Calu3 (cell line): ENCODE results near the gene REST. TPM values are rescaled to one million over a fixed set of nuclear protein-coding genes. Genes with fewer than 3 reads are reported as not detected.

Experiments
- BruUV-seq: library from RNA; stranded (reverse); fragments of 400-500 nt; replicated peaks from 2 replicates; lab custom pipeline; 2021; lab: Mats Ljungman, UMichigan
- CTCF ChIA-PET: fragments of 300-600 bp; sonication (Branson Sonifier 250); formaldehyde crosslinking; loops from one replicate; lab custom pipeline; 2022; ENCODE audit warnings: antibody characterized with exemption; lab: Charles Lee
- DNase-seq: peaks from one replicate; pipeline ENCODE4 v3.0.0; 2022
- H3K27ac Mint-ChIP-seq: one replicate; pipeline ENCODE4 v1.8.0; 2022; ENCODE audit warnings: mixed read lengths; ENCODE audit not compliant: unreplicated experiment
- H3K27me3 Mint-ChIP-seq: one replicate; pipeline ENCODE4 v1.8.0; 2022; ENCODE audit warnings: mixed read lengths; ENCODE audit not compliant: unreplicated experiment
- H3K36me3 Mint-ChIP-seq: one replicate; pipeline ENCODE4 v1.8.0; 2022; ENCODE audit warnings: mild to moderate bottlenecking, moderate library complexity, mixed read lengths; ENCODE audit not compliant: insufficient read depth, unreplicated experiment
- H3K4me1 Mint-ChIP-seq: one replicate; pipeline ENCODE4 v1.8.0; 2022; ENCODE audit warnings: mild to moderate bottlenecking, low read depth, mixed read lengths; ENCODE audit not compliant: unreplicated experiment
- H3K4me3 Mint-ChIP-seq: one replicate; pipeline ENCODE4 v1.8.0; 2022; ENCODE audit warnings: mild to moderate bottlenecking, low read depth, moderate library complexity, mixed read lengths; ENCODE audit not compliant: unreplicated experiment
- H3K9me3 Mint-ChIP-seq: one replicate; pipeline ENCODE4 v1.8.0; 2022; ENCODE audit warnings: low read depth, mixed read lengths; ENCODE audit not compliant: unreplicated experiment
- intact Hi-C: fragments of 100-400 bp; cut with micrococcal nuclease; formaldehyde crosslinking; loops from one replicate; pipeline ENCODE4 v1.10.0; 2022; ENCODE audit not compliant: unreplicated experiment
- total RNA-seq: library from RNA; stranded (reverse); gene quantifications from 2 replicates; pipeline ENCODE4 v1.2.3, GENCODE V29; 2022
- TF ChIP-seq, protein P1 (sequence below): fragments of 200-600 bp; IDR thresholded peaks from one replicate; pipeline ENCODE4 v1.8.0; 2022; ENCODE audit warnings: antibody characterized with exemption; ENCODE audit not compliant: unreplicated experiment

Gene REST
- total RNA-seq, 1 experiment from 2014 or later, result 29.6 TPM

GRCh38 chr4:56961107-56961500 lies 53.4 kb downstream of the REST start:
- no peak overlapping the region for H3K4me3 Mint-ChIP-seq
- intact Hi-C loops, result no loop called here
- peaks cover 18% of the 10 kb centered on the region for H3K36me3 Mint-ChIP-seq
- TF ChIP-seq, protein P1, sequence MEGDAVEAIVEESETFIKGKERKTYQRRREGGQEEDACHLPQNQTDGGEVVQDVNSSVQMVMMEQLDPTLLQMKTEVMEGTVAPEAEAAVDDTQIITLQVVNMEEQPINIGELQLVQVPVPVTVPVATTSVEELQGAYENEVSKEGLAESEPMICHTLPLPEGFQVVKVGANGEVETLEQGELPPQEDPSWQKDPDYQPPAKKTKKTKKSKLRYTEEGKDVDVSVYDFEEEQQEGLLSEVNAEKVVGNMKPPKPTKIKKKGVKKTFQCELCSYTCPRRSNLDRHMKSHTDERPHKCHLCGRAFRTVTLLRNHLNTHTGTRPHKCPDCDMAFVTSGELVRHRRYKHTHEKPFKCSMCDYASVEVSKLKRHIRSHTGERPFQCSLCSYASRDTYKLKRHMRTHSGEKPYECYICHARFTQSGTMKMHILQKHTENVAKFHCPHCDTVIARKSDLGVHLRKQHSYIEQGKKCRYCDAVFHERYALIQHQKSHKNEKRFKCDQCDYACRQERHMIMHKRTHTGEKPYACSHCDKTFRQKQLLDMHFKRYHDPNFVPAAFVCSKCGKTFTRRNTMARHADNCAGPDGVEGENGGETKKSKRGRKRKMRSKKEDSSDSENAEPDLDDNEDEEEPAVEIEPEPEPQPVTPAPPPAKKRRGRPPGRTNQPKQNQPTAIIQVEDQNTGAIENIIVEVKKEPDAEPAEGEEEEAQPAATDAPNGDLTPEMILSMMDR, result no peak
- no peak for DNase-seq
- CTCF ChIA-PET, result no interaction called here
- no TSS peak for BruUV-seq
- H3K9me3 Mint-ChIP-seq, result no peaks in the 10 kb centered on the region
- no peaks in the 10 kb centered on the region for H3K4me1 Mint-ChIP-seq
- H3K27ac Mint-ChIP-seq, result no peak overlapping the region
- no peaks in the 10 kb centered on the region for H3K27me3 Mint-ChIP-seq

GRCh38 chr4:56971383-56971782 lies 63.7 kb downstream of the REST start:
- intact Hi-C loops, result no loop called here
- no peak for DNase-seq
- Mint-ChIP-seq H3K27me3 (no peaks in the 10 kb centered on the region), H3K4me3 (no peak overlapping the region), H3K36me3 (peaks cover 53% of the 10 kb centered on the region), H3K27ac (no peak overlapping the region), H3K4me1 (no peaks in the 10 kb centered on the region), H3K9me3 (no peaks in the 10 kb centered on the region)
- CTCF ChIA-PET, result no interaction called here
- BruUV-seq, result no TSS peak
- TF ChIP-seq, protein P1, result no peak

GRCh38 chr4:56972389-56972788 lies 64.7 kb downstream of the REST start:
- intact Hi-C loops, result no loop called here
- H3K27me3 Mint-ChIP-seq, result no peaks in the 10 kb centered on the region
- H3K36me3 Mint-ChIP-seq, result peaks cover 55% of the 10 kb centered on the region
- no TSS peak for BruUV-seq
- no peak for DNase-seq
- H3K4me3 Mint-ChIP-seq, result no peak overlapping the region
- H3K4me1 Mint-ChIP-seq, result no peaks in the 10 kb centered on the region
- no peak overlapping the region for H3K27ac Mint-ChIP-seq
- CTCF ChIA-PET, result no interaction called here
- no peaks in the 10 kb centered on the region for H3K9me3 Mint-ChIP-seq
- TF ChIP-seq, protein P1, result no peak

DNA sequence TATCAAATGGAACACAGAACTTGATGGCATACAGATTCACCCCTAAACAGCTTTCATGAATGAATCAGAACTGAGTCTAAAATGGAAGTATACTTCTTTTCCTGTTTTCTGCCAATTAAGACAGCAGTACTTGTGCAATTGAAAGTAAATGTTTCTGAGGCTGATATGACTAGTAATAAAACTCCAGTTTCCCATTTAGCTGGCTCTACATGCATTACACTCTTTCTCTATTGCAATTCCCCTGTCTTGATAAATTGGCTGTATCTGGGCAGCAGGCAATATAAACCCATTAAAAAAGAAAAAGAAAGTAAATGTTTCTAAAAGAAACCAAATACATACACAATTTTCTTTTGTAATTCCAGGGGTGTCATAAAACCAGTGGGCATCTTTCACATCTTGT lies 65.1 kb downstream of the REST start:
- no peak overlapping the region for H3K4me3 Mint-ChIP-seq
- TSS peak; percentile 13 for BruUV-seq
- intact Hi-C loops, result no loop called here
- no peak for DNase-seq
- no peaks in the 10 kb centered on the region for H3K9me3 Mint-ChIP-seq
- H3K27me3 Mint-ChIP-seq, result no peaks in the 10 kb centered on the region
- peaks cover 58% of the 10 kb centered on the region for H3K36me3 Mint-ChIP-seq
- no peak overlapping the region for H3K27ac Mint-ChIP-seq
- H3K4me1 Mint-ChIP-seq, result no peaks in the 10 kb centered on the region
- TF ChIP-seq, protein P1, result no peak
- CTCF ChIA-PET, result no interaction called here
